K562 (cell line): ENCODE data around the gene PTK7. TPM values are rescaled to one million over a fixed set of nuclear protein-coding genes. Genes with fewer than 3 reads are reported as not detected.

ENCODE experiments used
- ARID2 ChIP-seq: fragments of 450-650 bp; IDR thresholded peaks from 2 replicates; pipeline ENCODE4 v1.6.1; 2017; ENCODE audit warnings: antibody characterized with exemption, mild to moderate bottlenecking
- CC2D1A ChIP-seq: fragments of 450-650 bp; IDR thresholded peaks from 2 replicates; pipeline ENCODE4 v1.6.1; 2017; ENCODE audit warnings: mild to moderate bottlenecking
- FOXP1 ChIP-seq: sonication (generic); formaldehyde crosslinking; IDR thresholded peaks from 2 replicates; pipeline ENCODE4 v1.8.0; 2022; ENCODE audit warnings: mild to moderate bottlenecking, missing genetic modification reagents
- SMC3 ChIP-seq: conservative IDR thresholded peaks from 2 replicates; pipeline ENCODE4 v1.6.1; 2011; ENCODE audit warnings: low read depth, low read length, improper control_type of control experiment; ENCODE audit not compliant: insufficient read depth
- SOX6 ChIP-seq: fragments of 450-650 bp; IDR thresholded peaks from 2 replicates; pipeline ENCODE4 v1.6.1; 2014; ENCODE audit warnings: mild to moderate bottlenecking
- STAG1 ChIP-seq: sonication (generic); formaldehyde crosslinking; IDR thresholded peaks from 2 replicates; pipeline ENCODE4 v1.5.0; 2020; ENCODE audit warnings: missing genetic modification reagents, borderline replicate concordance
- TAF15 ChIP-seq: fragments of 200-400 bp; formaldehyde crosslinking; IDR thresholded peaks from 2 replicates; pipeline ENCODE4 v1.6.1; 2017; ENCODE audit warnings: mild to moderate bottlenecking, low read depth, low read length, moderate library complexity
- polyA plus RNA-seq, 8 experiments: library from polyadenylated mRNA; depleted of rRNA in 4 of 8; stranded (reverse) in 5 of 8; unstranded in 3 of 8; fragments of >200 nt; fragmentation: Nextera tagmentation in 2 of 8; fragmentation: Illumina TruSeq in 1 of 8; extraction: Ambion mirVana in 2 of 8; extraction: Trizol in 1 of 8; gene quantifications; 2 replicates each; pipeline versions ENCODE4 v1.2.1 to v1.2.3, GENCODE V29; 2011 to 2014; ENCODE audit warnings: inconsistent platforms in 1 of 8, missing spikeins in 1 of 8
- total RNA-seq, 7 experiments: library from RNA; depleted of rRNA in 6 of 7; stranded (reverse); fragments of >200 nt in 6 of 7; fragmentation: Illumina TruSeq in 2 of 7; extraction: Trizol in 2 of 7; gene quantifications; 2 replicates each; pipeline versions ENCODE4 v1.2.1 to v1.2.3, GENCODE V29; 2011 to 2021; ENCODE audit warnings: low replicate concordance in 1 of 7
- TF ChIP-seq, protein P1 (sequence below), 2 experiments: fragments of 450-650 bp; formaldehyde crosslinking in 1 of 2; IDR thresholded peaks; 2 replicates each; pipeline versions ENCODE4 v1.4.0 to v1.6.1; 2014 to 2020; ENCODE audit warnings: mild to moderate bottlenecking in 2 of 2, borderline replicate concordance in 1 of 2, low read depth in 1 of 2
- TF ChIP-seq, protein P2 (sequence below): fragments of 200-800 bp; sonication (Bioruptor generic); IDR thresholded peaks from 2 replicates; pipeline ENCODE4 v1.6.1; 2017; ENCODE audit warnings: missing genetic modification characterization, missing compliant biosample characterization
- TF ChIP-seq, protein P3 (sequence below): sonication (generic); formaldehyde crosslinking; IDR thresholded peaks from 2 replicates; pipeline ENCODE4 v1.8.0; 2022; ENCODE audit warnings: mild to moderate bottlenecking, missing genetic modification reagents
- TF ChIP-seq, protein P4 (sequence below): sonication (generic); formaldehyde crosslinking; IDR thresholded peaks from 2 replicates; pipeline ENCODE4 v1.8.0; 2022; ENCODE audit warnings: missing genetic modification reagents, mild to moderate bottlenecking, moderate library complexity, borderline replicate concordance
- TF ChIP-seq, protein P5 (sequence below): fragments of 450-650 bp; formaldehyde crosslinking; IDR thresholded peaks from 2 replicates; pipeline ENCODE4 v1.4.0; 2020; ENCODE audit warnings: mild to moderate bottlenecking, moderate library complexity

The PTK7 gene
- total and polyA plus RNA-seq, 9 of the 15 experiments (the other 6 are each of a cell fraction or from before 2014, with no cell fraction given), result 0.20 to 6.8 (median 4.2) TPM

DNA sequence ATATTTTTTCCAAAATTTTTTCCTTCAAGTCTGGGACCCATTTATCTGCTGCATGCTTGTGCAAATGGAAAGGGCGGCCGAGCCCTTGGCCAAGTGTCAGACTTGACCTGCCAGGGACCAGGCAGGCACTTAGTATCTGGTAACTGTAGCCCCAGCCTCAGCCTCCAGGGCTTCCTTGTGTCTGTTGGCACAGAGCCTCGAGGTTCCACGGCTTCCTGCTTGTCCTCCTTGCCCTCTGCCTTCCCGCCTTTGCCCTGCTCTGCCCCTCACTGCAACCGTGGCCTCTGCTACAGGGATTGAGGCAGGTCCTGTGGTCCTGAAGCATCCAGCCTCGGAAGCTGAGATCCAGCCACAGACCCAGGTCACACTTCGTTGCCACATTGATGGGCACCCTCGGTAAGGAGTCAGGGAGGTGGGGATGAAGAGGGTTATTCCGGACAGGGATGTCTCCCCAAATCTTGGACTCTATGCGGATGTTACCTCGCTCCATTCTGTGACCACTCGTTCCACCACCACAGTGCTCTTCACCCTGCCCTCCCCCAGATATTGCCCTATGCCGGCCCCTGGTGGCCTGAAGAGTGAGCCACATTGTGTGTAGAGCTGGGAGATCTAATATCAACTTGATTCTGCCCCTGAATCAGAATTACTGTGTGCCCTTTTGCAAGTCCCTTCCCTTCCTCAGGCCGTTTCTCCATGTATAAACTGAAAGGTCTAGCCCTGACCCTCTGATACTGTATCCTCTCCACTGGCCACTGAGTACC is 53.5 kb downstream of the PTK7 start (continued):
- TF ChIP-seq, protein P1, sequence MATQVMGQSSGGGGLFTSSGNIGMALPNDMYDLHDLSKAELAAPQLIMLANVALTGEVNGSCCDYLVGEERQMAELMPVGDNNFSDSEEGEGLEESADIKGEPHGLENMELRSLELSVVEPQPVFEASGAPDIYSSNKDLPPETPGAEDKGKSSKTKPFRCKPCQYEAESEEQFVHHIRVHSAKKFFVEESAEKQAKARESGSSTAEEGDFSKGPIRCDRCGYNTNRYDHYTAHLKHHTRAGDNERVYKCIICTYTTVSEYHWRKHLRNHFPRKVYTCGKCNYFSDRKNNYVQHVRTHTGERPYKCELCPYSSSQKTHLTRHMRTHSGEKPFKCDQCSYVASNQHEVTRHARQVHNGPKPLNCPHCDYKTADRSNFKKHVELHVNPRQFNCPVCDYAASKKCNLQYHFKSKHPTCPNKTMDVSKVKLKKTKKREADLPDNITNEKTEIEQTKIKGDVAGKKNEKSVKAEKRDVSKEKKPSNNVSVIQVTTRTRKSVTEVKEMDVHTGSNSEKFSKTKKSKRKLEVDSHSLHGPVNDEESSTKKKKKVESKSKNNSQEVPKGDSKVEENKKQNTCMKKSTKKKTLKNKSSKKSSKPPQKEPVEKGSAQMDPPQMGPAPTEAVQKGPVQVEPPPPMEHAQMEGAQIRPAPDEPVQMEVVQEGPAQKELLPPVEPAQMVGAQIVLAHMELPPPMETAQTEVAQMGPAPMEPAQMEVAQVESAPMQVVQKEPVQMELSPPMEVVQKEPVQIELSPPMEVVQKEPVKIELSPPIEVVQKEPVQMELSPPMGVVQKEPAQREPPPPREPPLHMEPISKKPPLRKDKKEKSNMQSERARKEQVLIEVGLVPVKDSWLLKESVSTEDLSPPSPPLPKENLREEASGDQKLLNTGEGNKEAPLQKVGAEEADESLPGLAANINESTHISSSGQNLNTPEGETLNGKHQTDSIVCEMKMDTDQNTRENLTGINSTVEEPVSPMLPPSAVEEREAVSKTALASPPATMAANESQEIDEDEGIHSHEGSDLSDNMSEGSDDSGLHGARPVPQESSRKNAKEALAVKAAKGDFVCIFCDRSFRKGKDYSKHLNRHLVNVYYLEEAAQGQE (IDR thresholded peaks at IDR 0.05; ENCODE audit: borderline replicate concordance), result peak; percentile 92
- TF ChIP-seq, protein P1 (CRISPR knock-in tag; IDR thresholded peaks at IDR 0.05; ENCODE audit: low read depth), result no peak
- no peak for TF ChIP-seq FOXP1 (CRISPR knock-in tag)
- no peak for TF ChIP-seq TAF15
- TF ChIP-seq SOX6, result 0 out of 2 replicates have a peak, but pooled peaks have one; percentile 16
- peak; percentile 94 for TF ChIP-seq ARID2
- TF ChIP-seq, protein P2, sequence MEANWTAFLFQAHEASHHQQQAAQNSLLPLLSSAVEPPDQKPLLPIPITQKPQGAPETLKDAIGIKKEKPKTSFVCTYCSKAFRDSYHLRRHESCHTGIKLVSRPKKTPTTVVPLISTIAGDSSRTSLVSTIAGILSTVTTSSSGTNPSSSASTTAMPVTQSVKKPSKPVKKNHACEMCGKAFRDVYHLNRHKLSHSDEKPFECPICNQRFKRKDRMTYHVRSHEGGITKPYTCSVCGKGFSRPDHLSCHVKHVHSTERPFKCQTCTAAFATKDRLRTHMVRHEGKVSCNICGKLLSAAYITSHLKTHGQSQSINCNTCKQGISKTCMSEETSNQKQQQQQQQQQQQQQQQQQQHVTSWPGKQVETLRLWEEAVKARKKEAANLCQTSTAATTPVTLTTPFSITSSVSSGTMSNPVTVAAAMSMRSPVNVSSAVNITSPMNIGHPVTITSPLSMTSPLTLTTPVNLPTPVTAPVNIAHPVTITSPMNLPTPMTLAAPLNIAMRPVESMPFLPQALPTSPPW (CRISPR knock-in tag), result peak; percentile 35; the same call in 1 of the 2 replicates
- peak; percentile 91 for TF ChIP-seq SMC3
- TF ChIP-seq, protein P3, sequence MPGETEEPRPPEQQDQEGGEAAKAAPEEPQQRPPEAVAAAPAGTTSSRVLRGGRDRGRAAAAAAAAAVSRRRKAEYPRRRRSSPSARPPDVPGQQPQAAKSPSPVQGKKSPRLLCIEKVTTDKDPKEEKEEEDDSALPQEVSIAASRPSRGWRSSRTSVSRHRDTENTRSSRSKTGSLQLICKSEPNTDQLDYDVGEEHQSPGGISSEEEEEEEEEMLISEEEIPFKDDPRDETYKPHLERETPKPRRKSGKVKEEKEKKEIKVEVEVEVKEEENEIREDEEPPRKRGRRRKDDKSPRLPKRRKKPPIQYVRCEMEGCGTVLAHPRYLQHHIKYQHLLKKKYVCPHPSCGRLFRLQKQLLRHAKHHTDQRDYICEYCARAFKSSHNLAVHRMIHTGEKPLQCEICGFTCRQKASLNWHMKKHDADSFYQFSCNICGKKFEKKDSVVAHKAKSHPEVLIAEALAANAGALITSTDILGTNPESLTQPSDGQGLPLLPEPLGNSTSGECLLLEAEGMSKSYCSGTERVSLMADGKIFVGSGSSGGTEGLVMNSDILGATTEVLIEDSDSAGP (CRISPR knock-in tag), result no peak
- TF ChIP-seq, protein P4, sequence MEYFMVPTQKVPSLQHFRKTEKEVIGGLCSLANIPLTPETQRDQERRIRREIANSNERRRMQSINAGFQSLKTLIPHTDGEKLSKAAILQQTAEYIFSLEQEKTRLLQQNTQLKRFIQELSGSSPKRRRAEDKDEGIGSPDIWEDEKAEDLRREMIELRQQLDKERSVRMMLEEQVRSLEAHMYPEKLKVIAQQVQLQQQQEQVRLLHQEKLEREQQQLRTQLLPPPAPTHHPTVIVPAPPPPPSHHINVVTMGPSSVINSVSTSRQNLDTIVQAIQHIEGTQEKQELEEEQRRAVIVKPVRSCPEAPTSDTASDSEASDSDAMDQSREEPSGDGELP (CRISPR knock-in tag), result peak; percentile 30; the same call in 1 of the 2 replicates
- 0 out of 2 replicates have a peak, but pooled peaks have one; percentile 74 for TF ChIP-seq CC2D1A
- TF ChIP-seq, protein P5, sequence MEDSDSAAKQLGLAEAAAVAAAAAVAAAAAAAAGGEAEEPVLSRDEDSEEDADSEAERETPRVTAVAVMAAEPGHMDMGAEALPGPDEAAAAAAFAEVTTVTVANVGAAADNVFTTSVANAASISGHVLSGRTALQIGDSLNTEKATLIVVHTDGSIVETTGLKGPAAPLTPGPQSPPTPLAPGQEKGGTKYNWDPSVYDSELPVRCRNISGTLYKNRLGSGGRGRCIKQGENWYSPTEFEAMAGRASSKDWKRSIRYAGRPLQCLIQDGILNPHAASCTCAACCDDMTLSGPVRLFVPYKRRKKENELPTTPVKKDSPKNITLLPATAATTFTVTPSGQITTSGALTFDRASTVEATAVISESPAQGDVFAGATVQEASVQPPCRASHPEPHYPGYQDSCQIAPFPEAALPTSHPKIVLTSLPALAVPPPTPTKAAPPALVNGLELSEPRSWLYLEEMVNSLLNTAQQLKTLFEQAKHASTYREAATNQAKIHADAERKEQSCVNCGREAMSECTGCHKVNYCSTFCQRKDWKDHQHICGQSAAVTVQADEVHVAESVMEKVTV (CRISPR knock-in tag), result peak; percentile 96
- peak; percentile 56; the same call in 1 of the 2 replicates for TF ChIP-seq STAG1 (CRISPR knock-in tag)
